Osteoblast (primary cell): ENCODE data around the gene GYG1. TPM values are rescaled to one million over a fixed set of nuclear protein-coding genes. Genes with fewer than 3 reads are reported as not detected.

Source experiments
- DNase-seq: peaks from one replicate; pipeline ENCODE4 v3.0.0; 2011; ENCODE audit warnings: low spot score, mixed read lengths; ENCODE audit not compliant: insufficient read length; ENCODE audit errors: missing footprints
- H2AFZ ChIP-seq: 2 replicates; pipeline ENCODE4 v1.6.0; 2011; ENCODE audit warnings: mild to moderate bottlenecking, low read length
- H3K27ac ChIP-seq: 2 replicates; pipeline ENCODE4 v1.5.1; 2011; ENCODE audit warnings: mild to moderate bottlenecking, low read depth, low read length, moderate library complexity
- H3K27me3 ChIP-seq: 2 replicates; pipeline ENCODE4 v1.6.0; 2012; ENCODE audit warnings: mild to moderate bottlenecking, control low read depth, inconsistent platforms, low read length, moderate library complexity; ENCODE audit not compliant: insufficient read depth
- H3K36me3 ChIP-seq: 2 replicates; pipeline ENCODE4 v1.5.1; 2011; ENCODE audit warnings: mild to moderate bottlenecking, low read length, control low read depth, moderate library complexity; ENCODE audit not compliant: insufficient read depth
- H3K4me1 ChIP-seq: 2 replicates; pipeline ENCODE4 v1.5.1; 2011; ENCODE audit warnings: mild to moderate bottlenecking, low read length, control low read depth, moderate library complexity; ENCODE audit not compliant: insufficient read depth
- H3K4me2 ChIP-seq: 2 replicates; pipeline ENCODE4 v1.6.0; 2011; ENCODE audit warnings: mild to moderate bottlenecking, low read length; ENCODE audit not compliant: insufficient read depth
- H3K4me3 ChIP-seq: fragments of 200-600 bp; sonication (generic); 3 replicates; pipeline ENCODE4 v1.5.1; 2012; ENCODE audit warnings: mild to moderate bottlenecking, low read length, inconsistent platforms; ENCODE audit not compliant: insufficient read depth
- H3K79me2 ChIP-seq: 2 replicates; pipeline ENCODE4 v1.6.0; 2012; ENCODE audit warnings: mild to moderate bottlenecking, low read length, control low read depth, inconsistent platforms; ENCODE audit not compliant: insufficient read depth
- H3K9me3 ChIP-seq: 2 replicates; pipeline ENCODE4 v1.5.1; 2011; ENCODE audit warnings: low read depth, low read length, control low read depth
- H4K20me1 ChIP-seq: 2 replicates; pipeline ENCODE4 v1.6.0; 2012; ENCODE audit warnings: mild to moderate bottlenecking, low read length, control low read depth; ENCODE audit not compliant: insufficient read depth
- CTCF ChIP-seq: IDR thresholded peaks from 2 replicates; pipeline ENCODE4 v1.5.1; 2011; ENCODE audit warnings: mild to moderate bottlenecking, low read depth, low read length, moderate library complexity; ENCODE audit errors: extremely low read depth
- total RNA-seq: library from RNA; depleted of rRNA; stranded (reverse); fragments of >200 nt; gene quantifications from 2 replicates; pipeline ENCODE4 v1.2.3, GENCODE V29; 2012

The GYG1 gene
- total RNA-seq, 1 donor, result 42.3 TPM

- TF ChIP-seq CTCF, result no peak
- DNase-seq, result no peak
- Histone ChIP-seq H3K4me3 (no peak overlapping the region), H3K9me3 (no peaks in the 10 kb centered on the region), H4K20me1 (peaks cover 3% of the 10 kb centered on the region), H3K27ac (peak overlapping the region; percentile 64), H3K4me1 (peaks cover 69% of the 10 kb centered on the region), H3K27me3 (no peaks in the 10 kb centered on the region), H2AFZ (no peak overlapping the region), H3K79me2 (peaks cover 15% of the 10 kb centered on the region), H3K4me2 (peak overlapping the region; percentile 31), H3K36me3 (peaks cover 20% of the 10 kb centered on the region)
Measured at GRCh38 chr3:149015393-149015792, 24.1 kb downstream of the GYG1 start.

GRCh38 chr3:149016242-149016641 is 24.9 kb downstream of the GYG1 start:
- H3K27me3 ChIP-seq, result no peaks in the 10 kb centered on the region
- H2AFZ ChIP-seq, result no peak overlapping the region
- H3K9me3 ChIP-seq, result no peaks in the 10 kb centered on the region
- peaks cover 3% of the 10 kb centered on the region for H4K20me1 ChIP-seq
- no peak for TF ChIP-seq CTCF
- peaks cover 12% of the 10 kb centered on the region for H3K36me3 ChIP-seq
- H3K4me3 ChIP-seq, result no peak overlapping the region
- peak overlapping the region; percentile 49 for H3K4me2 ChIP-seq
- DNase-seq, result no peak
- peaks cover 74% of the 10 kb centered on the region for H3K4me1 ChIP-seq
- H3K27ac ChIP-seq, result peak overlapping the region; percentile 85
- H3K79me2 ChIP-seq, result peaks cover 20% of the 10 kb centered on the region

- peaks cover 74% of the 10 kb centered on the region for H3K4me1 ChIP-seq
- peak; percentile 85 for DNase-seq
- peak overlapping the region; percentile 85 for H3K27ac ChIP-seq
- H3K4me3 ChIP-seq, result no peak overlapping the region
- peaks cover 11% of the 10 kb centered on the region for H3K36me3 ChIP-seq
- no peak overlapping the region for H2AFZ ChIP-seq
- no peaks in the 10 kb centered on the region for H3K9me3 ChIP-seq
- peaks cover 21% of the 10 kb centered on the region for H3K79me2 ChIP-seq
- H3K27me3 ChIP-seq, result no peaks in the 10 kb centered on the region
- H4K20me1 ChIP-seq, result peaks cover 3% of the 10 kb centered on the region
- TF ChIP-seq CTCF, result no peak
- H3K4me2 ChIP-seq, result peak overlapping the region; percentile 49
Measured at GRCh38 chr3:149016669-149017541, 25.6 kb downstream of the GYG1 start.

GRCh38 chr3:149018247-149018646 is 26.9 kb downstream of the GYG1 start:
- no peaks in the 10 kb centered on the region for H3K27me3 ChIP-seq
- no peaks in the 10 kb centered on the region for H3K9me3 ChIP-seq
- peak overlapping the region; percentile 85 for H3K27ac ChIP-seq
- peaks cover 7% of the 10 kb centered on the region for H3K36me3 ChIP-seq
- DNase-seq, result no peak
- peak overlapping the region; percentile 25 for H3K4me2 ChIP-seq
- H3K4me3 ChIP-seq, result no peak overlapping the region
- no peak overlapping the region for H2AFZ ChIP-seq
- peaks cover 70% of the 10 kb centered on the region for H3K4me1 ChIP-seq
- H4K20me1 ChIP-seq, result peaks cover 3% of the 10 kb centered on the region
- TF ChIP-seq CTCF, result no peak
- H3K79me2 ChIP-seq, result peaks cover 23% of the 10 kb centered on the region
